GDM1 (cell line): ENCODE measurements around the gene ANKRD33B.
"Not testable (repeated sequence)": the region's sequence is repeated elsewhere in the genome, so short reads cannot be mapped to it uniquely, and the experiment has no call there.

Experiments used
- DNase-seq: peaks from one replicate; lab custom pipeline; 2025; lab: John Stamatoyannopoulos, UW

ANKRD33B gene

DNA sequence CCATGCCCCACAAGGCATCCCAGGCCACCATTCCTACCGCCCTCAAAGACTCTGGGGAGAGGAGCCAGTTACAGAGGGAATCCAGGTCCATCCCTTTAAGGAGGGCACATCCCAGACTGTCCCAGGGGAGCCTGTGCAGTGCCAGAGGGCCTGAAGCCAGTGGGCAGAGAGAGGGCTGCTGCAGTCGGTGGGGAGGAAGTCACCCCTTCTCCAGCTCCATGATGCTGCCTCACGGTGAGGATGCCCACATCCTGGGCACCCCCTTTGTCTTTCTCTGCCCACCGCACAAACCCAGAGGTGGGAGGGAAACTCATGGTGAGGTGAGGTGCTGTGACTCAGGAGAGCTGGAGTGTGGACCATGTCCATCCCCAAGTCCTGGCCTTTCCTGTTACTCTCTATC lies 26.2 kb upstream of the ANKRD33B start:
- no peak for DNase-seq

GRCh38 chr5:10538103-10538788 lies 25.6 kb upstream of the ANKRD33B start:
- no peak for DNase-seq

DNA sequence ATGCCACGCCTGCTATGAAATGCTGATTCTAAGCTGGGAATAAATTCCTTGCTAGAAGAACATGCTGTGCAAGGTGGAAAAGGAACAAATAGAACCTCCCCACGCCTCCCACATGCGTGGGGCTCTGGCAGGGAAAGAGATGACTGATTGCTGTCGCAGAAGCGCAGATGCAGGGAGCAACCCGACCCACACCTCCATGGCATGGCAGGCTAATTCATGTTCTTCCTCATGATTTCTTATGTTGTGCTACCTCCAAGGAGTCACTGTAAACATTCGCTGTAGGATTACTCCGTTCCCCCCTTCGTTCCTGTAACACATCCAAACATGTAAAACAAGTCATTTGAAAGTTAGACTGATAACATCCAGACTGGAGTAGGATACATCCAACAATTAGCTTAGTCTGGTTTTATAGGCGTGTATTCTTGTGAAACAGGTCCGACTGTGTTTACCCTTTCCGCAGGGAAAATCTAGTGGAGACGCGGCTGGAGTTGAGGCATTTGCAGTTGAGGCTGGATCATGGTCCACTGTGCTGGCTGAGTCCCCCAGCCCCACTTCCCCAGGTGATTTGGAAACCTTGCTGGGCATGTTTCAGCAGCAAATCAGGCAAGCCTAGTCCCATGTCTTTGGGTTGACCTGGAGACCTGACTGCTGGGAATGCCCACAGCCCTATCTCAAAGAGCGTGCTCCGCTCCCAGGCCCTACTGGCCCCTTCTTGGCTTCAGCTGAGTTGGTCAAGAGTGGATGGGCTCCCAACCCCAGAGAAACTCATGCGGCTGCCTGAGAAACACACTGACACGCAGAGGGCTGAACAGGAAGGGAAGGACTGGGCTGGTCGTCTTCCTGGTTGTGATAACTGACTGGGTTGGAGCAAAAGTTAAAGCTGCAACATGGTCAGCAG lies 24.8 kb upstream of the ANKRD33B start:
- no peak for DNase-seq

GRCh38 chr5:10539687-10539998 lies 24.2 kb upstream of the ANKRD33B start:
- DNase-seq = no peak

GRCh38 chr5:10540036-10540544 lies 23.8 kb upstream of the ANKRD33B start:
- no peak for DNase-seq

GRCh38 chr5:10540951-10541646 lies 22.8 kb upstream of the ANKRD33B start:
- DNase-seq = no peak

DNA sequence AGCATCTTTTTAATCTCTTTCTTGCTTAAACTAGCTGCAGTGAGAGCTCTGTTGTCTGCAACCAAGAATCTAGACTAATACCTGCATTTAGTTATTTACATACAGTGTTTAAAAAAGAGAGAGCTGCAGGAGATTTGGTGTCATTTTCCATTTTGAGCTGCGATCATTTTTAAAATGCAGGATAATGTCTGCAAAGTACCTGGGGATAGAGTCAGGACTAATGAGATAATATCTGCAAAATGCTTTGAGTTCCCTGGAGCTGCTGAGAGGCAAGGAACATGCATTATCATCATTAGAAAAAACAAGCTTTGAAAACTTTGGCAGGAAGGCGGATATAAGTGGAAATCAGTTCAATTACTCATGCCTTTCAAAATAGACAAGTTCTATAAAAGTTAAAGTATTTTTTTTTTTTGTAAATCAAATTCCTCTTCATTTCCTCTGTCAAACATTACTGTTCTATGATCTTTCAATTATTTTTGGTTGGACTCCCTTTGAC lies 21.8 kb upstream of the ANKRD33B start:
- no peak for DNase-seq

GRCh38 chr5:10543585-10544040 lies 20.3 kb upstream of the ANKRD33B start:
- no peak for DNase-seq

DNA sequence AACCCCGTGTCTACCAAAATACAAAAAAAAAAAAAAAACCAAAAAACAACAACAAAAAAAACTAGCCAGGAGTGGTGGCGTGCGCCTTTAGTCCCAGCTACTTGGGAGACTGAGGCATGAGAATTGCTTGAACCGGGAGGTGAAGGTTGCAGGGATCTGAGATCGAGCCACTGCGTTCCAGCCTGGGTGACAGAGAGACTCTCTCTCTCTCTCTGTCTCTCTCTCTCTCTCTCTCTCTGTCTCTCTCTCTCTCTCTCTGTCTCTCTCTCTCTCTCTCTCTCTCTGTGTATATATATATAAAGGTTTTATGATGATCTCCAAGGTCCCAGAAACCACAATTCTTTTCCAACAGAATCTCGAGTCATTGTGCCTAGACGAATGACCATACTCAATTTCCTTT lies 18.8 kb upstream of the ANKRD33B start:
- DNase-seq = no peak

- DNase-seq = no peak
Measured at GRCh38 chr5:10546186-10546585, 17.7 kb upstream of the ANKRD33B start.

DNA sequence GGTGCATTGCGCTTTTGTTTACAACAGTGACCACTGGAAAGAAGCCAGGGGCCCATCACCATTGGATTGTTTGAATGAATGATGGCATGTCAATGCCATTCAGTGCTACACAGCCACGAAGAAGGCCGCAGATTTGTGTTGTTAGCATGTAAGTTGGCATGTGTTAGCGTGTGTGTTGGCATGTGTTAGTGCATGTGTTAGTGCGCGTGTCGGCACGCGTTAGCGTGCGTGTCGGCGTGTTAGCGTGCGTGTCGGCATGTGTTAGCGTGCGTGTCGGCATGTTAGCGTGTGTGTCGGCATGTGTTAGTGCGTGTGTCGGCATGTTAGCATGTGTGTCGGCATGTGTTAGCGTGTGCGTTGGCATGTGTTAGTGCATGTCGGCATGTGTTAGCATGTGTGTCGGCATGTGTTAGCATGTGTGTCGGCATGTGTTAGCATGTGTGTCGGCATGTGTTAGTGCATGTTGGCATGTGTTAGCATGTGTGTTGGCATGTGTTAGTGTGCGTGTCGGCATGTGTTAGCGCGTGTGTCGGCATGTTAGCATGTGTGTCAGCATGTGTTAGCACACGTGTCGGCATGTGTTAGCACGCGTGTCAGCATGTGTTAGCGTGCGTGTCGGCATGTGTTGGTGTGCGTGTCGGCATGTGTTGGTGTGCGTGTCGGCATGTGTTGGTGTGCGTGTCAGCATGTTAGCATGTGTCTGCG lies 15.3 kb upstream of the ANKRD33B start:
- DNase-seq = no peak

- DNase-seq = not testable (repeated sequence)
Measured at GRCh38 chr5:10549123-10549514, 14.8 kb upstream of the ANKRD33B start.

DNA sequence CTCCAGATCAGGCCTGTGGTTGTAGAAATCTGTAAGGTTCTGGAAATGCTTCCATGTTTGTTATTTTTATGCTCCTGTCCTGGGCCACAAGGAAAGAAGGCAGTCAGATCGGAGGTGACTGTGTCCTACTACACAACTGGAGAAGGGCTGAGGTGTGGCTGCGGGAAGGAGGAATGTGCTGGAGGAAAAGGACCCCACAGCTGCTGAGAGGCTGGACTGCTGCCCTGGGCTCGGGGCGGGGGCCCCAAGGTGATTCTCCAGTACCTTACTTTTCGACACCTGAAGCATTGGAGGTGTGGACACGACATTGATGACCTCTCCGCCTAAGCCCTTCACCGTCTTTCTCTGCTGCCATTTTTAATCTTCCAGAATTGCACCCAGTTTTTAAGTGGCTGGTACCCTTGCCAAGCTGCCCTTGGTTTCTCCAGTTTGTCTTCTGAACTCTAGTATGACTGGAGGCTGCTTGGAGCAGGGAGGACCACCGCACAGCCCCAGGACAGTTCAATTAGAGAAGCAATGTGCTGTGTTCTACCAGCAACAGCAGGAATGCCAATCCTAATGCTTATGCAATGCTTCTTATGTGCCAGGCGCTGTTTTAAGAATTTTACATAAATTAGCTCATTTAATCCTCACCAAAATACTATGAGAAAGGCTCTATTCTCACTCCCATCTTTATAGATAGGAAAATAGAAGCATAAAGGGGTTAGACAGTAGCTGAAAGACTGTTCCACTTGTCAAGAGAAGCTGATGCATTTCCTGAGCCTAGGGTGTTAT lies 13.5 kb upstream of the ANKRD33B start:
- DNase-seq = no peak

DNA sequence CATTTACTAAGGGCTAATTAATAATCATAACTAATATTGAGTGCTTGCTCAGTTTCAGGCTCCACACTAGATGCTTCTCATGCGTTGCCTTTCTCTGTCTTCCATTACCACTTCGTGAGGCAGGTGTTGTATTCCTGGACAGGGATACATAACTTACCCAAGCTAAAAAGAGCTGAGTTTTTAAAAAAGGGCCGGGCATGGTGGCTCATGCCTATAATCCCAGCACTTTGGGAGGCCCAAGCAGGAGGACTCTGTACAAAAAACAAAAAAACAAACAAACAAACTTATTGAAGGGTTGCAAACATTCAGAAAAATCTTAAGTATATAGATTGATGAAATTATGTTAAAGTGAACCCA lies 12.1 kb upstream of the ANKRD33B start:
- no peak for DNase-seq

GRCh38 chr5:10552183-10553143 lies 11.4 kb upstream of the ANKRD33B start:
- no peak for DNase-seq

GRCh38 chr5:10553476-10553875 lies 10.4 kb upstream of the ANKRD33B start:
- no peak for DNase-seq

- no peak for DNase-seq
Measured at GRCh38 chr5:10555277-10555684, 8.6 kb upstream of the ANKRD33B start.

GRCh38 chr5:10556289-10556807 lies 7.5 kb upstream of the ANKRD33B start:
- DNase-seq = no peak

GRCh38 chr5:10556893-10557746 lies 6.8 kb upstream of the ANKRD33B start:
- DNase-seq = no peak
